GM11168 (cell line): ENCODE data around the gene NYNRIN.

Experiments used
- in situ Hi-C: fragments of 300-500 bp; cut with MboI; formaldehyde crosslinking; loops from one replicate; pipeline ENCODE4 v1.12.0; 2022; ENCODE audit warnings: low sequenced_read_pairs; ENCODE audit not compliant: unreplicated experiment

NYNRIN gene

DNA sequence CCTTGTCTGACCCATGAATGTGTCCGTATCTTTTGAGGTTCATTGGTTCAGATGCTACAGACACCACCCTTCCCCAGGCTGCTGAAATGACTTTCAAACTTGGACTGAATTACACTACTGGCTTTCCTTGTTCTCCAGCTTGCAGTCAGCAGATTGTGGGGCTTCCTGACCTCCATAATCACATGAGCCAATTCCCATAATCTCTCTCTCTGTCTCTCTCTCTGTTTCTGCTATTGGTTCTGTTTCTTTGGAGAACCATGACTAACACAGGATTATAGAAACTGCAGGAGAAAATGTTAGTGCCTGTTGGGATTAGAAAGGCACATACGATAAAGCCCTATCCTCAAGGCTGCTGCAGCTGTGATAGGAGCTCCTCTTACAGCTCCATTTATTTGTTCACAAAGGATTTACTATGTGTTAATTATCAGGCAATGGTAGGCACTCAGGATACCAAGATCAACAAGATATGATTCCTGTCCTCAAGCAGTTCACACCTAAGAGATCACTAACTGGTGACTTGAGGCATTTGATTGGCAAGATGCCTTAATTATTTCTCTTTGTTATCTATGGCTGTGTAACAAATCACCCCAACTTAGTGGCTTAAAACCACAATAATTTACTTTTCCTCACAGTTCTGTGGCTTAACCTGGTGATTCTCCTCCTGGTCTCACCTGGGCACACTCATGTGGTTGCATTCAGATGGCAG is 10.2 kb upstream of the NYNRIN start:
- in situ Hi-C loops: no loop called here

DNA sequence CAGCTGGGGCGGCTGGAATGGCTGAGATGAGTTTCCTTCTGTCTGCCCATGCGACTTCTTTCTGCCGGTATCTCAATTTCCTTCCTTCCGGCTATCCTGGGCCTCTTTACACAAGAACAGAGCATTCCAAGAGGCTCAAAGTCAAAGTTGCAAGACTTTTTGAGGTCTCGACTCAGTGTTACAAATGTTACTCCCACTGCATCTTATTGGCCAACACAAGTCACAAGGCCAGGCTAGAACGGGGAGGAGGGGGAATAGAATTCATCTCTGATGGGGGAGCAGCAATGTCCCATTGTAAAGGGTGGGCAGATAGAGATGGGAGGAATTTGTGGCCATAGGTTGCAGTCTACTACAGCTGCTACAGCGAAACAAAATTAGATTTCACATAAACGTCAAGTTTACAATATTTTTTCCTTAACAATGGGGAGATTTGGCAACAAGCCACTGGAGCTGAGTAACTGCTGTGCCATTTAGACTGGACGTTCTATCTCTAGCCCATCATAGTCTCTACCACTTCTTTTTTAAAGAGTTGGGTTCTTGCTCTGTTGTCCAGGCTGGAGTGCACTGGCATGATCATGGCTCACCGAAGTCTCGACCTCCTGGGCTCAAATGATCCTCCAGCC is 9.5 kb upstream of the NYNRIN start:
- in situ Hi-C loops: no loop called here

DNA sequence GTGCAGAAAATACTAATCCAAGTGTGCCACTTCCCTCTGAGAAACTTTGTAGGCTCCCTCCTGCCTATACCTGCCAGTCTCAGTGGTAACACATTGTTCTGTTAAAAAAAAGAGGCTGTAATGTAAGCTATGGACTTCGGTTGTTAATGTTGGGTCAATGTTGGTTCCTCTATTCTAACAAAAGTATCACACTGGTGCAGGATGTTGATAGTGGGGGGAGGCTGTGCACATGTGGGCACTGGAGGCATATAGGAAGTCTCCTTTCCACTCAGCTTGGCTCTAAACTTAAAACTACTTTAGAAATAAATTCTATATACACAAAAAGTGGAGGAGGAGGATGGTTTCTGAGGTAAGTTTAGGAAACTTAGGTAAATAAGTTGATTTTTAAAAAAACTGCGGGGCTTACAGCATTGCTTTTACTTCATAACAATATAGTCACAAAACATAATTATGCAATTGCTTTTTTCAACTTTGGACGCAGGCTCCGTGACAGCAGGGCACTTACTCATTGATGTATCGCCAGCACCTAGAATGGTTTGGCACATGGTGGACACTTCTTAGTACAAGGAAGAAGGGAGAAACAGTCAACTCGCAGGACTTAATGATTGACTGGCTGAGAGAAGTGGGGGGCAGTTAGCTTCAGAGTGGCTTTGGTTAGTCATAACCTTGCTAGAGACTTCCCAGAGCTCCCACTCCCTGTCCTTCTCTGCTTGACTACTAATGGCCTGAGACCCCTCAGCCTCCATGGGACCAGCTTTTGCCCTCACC is 7.9 kb upstream of the NYNRIN start:
- in situ Hi-C loops: no loop called here

DNA sequence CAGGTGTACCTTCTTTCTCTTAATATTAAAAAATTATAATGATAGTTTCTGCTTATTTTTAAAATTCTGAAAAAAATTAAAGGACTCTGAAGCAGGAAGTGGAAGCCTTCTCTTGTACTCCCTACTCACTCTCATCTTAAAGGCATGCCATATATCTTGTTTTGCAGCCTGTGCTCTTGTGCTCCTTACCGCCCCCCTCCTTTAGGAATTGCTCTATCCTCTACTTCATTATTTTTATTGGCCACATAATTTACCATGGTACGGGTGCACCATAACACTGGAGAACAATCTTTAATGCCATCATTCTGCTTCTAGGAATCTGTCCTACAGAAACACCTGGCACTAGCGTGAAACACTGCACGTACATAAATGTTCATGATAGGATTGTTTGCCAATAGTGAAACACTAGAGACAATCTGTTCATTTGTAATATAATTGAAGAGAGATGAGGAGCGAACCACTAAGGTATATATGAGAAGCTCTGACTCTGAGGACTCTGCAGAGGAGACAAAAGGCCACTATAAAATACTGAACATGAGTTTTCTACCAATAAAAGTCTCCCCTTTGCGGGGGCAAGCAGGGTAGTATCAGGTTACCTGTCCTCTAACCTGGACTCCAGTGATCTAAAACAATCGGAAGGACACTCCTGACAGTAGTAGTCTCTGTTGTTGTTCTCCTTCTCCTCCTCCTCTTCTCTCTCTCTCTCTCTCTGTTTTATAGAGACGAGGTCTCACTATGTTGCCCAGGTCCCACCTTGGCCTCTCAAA is 6.3 kb upstream of the NYNRIN start:
- in situ Hi-C loops: no loop called here

DNA sequence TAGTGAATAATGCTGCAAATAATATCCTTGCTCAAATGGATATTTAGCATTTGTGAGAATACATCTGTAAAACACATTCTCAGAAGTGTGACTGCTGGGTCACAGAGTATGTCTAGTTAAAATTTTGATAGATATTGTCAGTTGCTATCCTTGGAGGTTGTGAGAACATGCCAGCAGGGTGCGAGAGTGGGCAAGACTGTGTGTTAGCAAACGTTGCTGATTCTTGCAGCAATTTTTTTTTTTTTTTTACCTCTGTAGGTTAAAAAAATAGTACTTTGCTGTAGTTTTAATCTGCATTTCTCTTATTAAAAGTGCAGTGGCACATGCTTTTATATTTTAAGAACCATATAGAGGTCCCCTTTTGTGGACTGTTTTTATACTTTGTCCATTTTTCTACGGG is 4.5 kb upstream of the NYNRIN start:
- in situ Hi-C loops: no loop called here

DNA sequence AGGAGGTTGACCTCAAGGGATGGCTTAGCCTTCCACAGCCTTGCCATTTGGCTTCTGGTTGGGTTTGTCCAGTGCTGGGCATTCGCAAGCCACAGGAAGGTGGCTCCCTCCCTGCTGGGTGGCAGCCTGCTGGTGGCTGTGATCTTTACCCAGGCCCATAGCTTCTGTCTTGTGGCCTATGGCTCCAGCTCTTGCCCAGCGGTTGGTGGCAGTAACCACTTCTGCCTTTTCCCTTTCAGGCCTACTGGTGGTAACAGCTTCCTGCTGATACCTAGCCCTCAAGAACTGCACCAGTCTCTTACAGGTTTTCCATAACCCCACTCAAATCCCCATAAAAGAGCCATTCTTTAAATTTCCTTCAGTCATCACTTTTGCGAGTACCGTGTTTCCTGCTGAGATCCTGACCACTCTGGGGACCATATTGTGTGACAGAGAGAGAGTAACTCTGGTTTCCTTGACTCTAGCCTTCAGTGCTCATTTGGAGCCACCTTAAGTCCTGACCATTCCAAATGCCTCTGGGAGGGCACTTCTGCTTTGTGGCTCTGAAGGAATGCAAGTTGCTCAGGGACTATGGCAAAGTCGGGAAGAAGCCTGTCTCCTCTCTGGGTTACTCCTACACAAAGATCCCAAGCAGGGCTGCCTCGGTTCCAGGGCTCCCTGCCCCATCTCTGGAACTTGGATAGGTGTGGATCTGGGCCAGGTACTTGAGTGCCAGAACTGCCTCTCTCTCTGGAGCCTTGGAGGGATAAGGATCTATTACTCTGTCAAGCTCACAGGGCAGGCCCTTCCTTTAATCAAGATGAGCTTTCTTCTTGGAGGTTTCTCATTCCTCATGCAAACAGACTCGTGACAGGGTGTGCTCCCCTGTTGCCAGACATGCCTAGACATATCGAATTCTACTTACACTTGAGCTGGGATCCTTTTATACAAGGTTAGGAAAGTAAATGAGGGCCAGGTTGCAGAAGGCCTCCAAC is 2.9 kb upstream of the NYNRIN start:
- in situ Hi-C loops: no loop called here

DNA sequence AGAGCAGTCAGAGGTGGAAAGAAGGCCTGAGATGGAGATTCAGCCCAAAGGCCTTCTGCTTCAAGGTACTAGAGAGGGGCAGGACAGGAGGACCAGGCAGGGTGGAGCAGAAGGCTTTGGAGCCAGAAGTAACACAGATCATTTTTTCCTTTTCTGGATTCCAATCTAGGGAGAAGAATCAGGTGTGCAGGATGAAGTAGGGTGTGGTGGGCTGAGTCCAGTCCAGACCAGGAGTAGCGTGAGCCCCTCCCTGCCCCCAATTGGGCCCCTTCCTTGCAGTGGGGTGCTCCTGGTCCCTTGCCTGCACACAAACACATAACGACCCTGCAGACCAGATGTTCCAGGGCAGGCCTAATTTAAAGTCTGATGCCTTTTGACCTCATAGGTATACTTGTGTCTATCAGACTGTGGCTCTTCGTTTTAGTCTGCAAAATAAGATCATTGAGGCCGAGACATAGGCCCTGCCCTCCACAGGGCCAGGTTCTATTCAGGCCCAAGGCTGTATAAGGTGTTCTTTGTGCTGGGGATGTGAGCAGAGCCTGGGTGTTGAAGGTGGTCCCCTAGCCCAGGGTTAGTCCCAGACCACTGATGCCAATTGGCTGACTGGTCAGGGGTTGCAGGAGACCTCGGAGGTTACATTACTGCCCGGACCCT is 1.0 kb upstream of the NYNRIN start:
- in situ Hi-C loops: no loop called here

DNA sequence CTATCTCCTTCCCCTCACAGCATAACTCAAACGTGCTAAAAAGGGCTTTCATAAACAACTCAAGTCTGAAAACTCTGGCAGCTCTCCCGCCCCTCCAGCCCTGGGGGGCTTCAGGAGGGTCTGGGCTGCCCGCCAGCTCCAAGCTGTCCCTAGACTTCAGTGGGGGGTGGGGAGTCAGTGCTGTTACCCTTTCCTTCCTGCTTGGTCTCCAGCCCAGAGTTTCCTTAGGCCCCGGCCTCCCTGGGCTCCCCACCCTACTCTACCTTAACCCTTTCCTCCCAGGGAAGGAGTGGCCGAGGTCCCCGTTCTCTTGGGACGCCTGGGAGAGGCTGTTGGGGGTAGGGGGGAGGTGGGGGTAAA is 530 bp upstream of the NYNRIN start:
- in situ Hi-C loops: no loop called here

DNA sequence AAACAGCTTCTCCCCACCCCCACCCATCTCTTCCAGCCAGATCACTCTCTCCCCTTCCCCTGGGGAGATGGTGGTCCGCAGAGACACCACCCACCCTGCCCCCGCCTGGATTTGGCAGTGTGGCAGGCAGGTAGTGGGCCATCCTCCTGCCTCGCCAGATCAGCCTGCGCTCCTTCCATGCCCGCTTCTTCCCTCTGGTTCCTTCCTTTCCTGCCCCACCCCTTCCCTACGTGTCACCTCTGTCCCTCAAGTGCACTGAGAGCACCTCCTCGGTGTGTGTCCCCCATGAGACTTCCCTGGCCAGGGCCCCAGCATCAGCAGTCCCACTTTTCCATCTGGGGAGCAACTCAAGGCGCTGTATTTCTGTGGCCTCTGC is 632 bp downstream of the NYNRIN start:
- in situ Hi-C loops: no loop called here

DNA sequence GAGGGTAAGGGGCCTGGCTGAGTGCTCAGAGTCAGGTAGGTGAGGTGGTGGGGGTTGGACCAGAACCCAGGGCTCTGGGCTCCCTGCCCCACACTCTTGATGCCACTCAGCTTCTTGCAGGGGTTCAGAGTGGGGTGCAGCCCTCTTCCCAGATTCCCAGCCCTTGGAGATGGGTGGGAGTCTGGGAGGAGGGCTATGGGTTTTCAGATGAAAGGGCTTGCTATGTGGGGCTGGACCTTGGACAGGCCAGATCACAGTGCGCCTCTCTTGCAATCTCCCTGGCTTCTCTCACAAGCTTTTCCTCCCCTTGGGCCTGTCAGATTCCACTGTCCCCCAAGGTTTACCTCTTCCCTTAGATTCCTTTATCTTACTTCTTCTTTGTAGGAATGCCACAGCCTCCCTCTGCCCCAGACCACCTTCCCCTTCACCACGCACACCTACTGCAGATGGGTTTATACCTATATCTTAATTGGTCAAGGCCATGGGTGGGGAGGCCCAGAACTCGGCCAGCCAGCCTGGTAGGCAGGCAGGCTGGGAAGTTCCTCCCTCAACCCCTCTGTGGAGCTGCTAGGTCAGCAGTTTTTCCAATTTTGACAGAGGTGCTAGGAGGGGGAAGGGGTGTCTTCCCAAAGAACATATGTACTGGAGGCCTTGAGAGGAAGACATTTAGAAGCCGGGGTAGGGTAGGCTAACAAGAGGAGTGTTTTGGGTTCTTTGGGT is 1.4 kb downstream of the NYNRIN start:
- in situ Hi-C loops: no loop called here

DNA sequence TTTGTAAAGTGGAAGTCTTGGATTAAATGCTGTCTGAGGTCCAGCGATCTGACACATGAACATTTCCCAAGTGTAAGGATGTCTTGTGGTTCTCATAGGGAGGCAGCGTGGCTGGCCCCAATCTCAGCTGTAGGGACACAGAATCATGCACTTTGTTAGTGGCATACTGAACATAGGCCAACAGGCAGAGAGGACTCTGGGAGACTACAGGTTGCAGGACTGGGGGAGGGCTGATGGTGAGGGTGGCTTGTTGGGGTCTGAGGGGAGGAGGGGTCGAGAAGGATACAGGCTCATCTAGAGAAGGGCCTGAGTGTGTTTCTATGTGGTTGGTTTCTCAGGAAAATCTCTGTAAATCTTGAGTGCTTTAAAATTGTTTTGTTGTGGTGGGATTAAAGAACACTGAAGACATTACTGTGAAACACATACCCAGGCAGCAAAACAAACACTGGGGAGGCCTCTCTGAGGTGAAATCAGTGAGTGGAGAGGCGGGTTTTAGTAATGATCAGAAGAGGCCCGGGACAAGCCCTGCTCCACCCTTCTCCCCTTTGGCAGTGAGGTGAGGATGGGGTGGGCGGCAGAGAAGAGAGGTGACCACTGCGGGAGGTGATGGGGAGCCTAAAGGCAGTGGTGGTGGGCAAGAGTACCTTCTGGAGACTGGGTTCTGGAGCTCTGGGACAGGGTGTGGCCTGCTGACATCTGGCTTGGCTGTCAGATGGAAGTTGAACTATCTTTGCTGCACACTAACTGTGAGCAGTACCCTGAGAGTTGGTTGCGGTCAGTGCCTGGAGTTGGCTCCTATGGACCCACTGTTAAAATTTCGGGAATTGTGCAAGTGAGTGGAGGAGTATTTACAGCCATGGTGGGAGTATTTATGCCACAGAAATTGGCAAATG is 3.3 kb downstream of the NYNRIN start:
- in situ Hi-C loops: no loop called here

DNA sequence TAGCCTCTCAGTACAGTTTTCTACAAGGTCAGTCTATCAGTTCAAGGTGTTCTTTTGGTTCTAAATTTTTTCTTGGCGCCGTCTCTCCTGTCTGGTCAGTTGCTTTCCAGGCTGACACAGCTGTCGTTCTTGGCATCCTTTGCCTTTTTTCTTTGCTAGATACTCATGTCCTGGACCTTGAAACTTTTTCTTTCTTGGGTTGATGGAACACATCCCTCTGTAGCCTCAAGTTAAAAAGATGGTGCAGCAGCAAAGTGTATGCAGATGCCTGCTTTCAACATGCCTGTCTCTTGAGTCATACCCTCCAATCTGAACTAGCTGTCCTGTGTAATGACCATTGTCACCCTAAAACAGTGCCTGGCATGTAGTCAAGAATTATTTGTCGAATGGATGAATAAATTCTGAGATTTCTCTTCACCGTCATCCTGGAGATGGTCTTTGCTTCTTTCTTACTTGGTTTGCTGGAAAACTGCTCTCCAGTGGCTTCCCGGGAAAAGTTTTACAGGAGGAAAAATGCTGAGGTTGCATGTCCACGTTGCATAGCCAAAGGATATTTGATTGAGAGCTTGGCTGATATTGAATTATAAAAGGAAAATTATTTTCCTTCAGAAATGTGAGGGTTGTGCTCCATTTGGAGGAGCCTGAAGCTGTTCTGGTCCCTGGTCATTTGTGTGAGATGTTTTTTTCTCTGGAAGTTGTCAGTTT is 4.6 kb downstream of the NYNRIN start:
- in situ Hi-C loops: no loop called here

DNA sequence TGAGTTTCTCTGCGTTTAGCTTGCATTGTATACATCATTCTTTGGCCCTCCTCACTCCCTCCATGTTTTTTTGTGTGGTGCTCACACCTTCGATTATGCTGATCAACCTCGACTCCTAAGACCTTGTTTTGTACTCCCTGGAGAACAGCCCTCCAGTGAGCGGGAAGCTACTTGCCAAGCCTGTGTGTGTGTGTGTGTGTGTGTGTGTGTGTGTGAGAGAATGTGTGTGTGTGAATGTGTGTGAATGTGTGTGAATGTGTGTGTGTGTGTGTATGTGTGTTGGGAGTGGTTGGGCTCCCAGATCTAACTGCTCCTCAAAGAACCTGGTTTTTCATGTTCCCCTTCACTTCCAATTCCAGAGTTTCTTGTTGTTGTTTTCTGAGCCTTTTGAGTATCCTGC is 6.0 kb downstream of the NYNRIN start:
- in situ Hi-C loops: no loop called here

DNA sequence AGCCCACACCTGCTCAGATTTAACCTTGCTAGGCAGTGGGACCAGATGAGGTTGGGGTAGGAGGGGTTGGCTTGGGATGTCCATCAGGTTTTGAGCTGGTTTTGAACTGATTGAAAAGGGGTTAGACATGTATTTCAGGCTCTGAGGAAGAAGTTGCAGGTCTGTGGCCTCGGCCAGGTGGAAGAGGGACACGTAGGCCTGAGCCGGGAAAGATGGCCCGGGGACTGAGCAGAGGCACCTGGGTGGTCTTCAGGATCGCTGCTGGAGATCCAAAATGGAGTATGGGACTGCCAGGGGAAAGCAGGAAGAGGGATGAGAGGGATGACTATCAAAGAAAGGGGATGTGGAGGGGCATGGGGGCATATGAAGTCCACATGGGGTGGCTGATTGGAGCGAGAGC is 7.6 kb downstream of the NYNRIN start:
- in situ Hi-C loops: no loop called here

DNA sequence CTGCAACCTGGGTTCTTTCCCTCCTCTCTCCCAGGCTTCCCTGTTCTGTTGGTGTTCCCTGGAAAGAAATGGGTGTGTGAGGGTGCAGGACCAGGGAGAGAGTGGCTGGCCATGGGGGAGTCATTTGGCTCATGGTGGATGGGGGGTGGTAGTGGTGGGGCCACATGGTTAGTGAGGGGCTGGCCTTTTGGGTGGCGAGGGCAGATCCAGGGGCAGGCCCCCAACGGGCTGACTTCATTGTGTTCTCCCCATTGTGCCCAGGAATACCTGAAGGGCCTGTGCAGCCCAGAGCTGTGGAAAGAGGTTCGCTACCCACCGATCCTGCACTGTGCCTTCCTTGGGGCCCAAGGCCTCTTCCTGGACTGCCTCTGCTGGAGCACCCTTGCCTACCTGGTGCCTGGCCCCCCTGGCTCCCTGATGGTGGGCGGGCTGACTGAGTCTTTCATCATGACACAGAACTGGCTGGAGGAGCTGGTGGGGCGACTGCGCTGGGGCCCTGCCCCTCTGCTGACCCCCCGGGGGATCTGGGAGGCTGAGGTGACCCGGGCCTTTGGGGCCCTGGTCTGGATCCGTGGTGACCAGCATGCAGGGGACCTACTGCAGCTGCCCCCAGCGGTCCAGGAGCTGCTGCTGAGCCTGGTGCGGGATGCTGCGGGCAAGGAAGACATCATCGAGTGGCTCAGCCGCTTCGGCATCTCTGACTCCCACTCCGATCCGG is 9.0 kb downstream of the NYNRIN start:
- in situ Hi-C loops: no loop called here

DNA sequence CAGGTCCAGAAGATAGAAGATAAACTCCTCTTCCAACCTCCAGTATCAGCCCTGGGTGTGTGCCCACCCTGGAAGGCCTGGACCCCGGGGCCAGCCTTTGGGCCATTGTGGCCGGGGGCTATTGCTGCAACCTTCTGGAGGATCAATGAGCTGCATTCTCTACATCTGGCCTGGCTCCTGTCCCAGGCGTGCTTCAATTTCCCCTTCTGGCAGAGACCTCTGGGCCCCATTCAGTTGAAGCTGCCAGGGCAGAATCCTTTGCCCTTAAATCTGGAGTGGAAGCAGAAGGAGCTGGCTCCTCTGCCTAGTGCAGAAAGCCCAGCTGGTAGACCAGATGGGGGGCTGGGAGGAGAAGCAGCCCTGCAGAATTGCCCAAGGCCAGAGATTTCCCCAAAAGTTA is 10.0 kb downstream of the NYNRIN start:
- in situ Hi-C loops: no loop called here

DNA sequence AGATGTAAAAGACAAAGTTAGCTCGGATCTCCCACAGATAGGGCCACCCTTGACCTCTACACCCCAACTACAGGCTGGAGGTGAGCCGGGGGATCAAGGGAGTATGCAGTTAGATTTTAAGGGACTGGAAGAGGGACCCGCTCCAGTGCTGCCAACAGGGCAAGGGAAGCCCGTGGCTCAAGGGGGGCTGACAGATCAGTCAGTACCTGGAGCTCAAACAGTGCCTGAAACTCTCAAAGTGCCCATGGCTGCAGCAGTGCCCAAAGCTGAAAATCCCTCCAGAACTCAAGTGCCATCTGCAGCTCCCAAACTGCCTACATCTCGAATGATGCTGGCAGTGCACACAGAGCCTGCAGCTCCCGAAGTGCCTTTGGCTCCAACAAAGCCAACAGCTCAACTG is 10.4 kb downstream of the NYNRIN start:
- in situ Hi-C loops: no loop called here
